Measurements from ENCODE around the gene SGSM2. TPM values are rescaled to one million over a fixed set of nuclear protein-coding genes. Genes with fewer than 3 reads are reported as not detected.

SGSM2 gene
- total and polyA plus RNA-seq, 2 experiments from 2014 or later: 13.7 to 52.4 TPM

GRCh38 chr17:2357931-2358434 lies 20.7 kb downstream of the SGSM2 start:
- Histone ChIP-seq H3K27ac (ENCODE audit: low read depth) (no peak overlapping the region), H4K20me1 (replicated peaks; ENCODE audit: insufficient read depth) (no peaks in the 10 kb centered on the region), H3F3A (replicated peaks; ENCODE audit: low read depth) (0 out of 2 replicates have a peak, but pooled peaks cover 11% of the 10 kb centered on the region), H3K79me2 (replicated peaks; ENCODE audit: insufficient read depth) (no peaks in the 10 kb centered on the region), H3K4me2 (no peak overlapping the region), H2AFZ (no peak overlapping the region), H3K27me3 (ENCODE audit: insufficient read depth) (no peaks in the 10 kb centered on the region), H3K36me3 (ENCODE audit: insufficient read depth) (no peaks in the 10 kb centered on the region), H3K9me2 (ENCODE audit: insufficient read depth) (no peaks in the 10 kb centered on the region), H3K4me1 (ENCODE audit: insufficient read depth) (no peaks in the 10 kb centered on the region), H3K4me3 (no peak overlapping the region)
- H3K27me3 Mint-ChIP-seq (ENCODE audit: insufficient read depth, low read depth, poor library complexity): peaks cover 4% of the 10 kb centered on the region
- peaks cover 3% of the 10 kb centered on the region; the same call in 1 of the 3 replicates for H3K36me3 Mint-ChIP-seq (ENCODE audit: low read depth)
- no peak for TF ChIP-seq CREB1 (CRISPR knock-in tag; IDR thresholded peaks at IDR 0.05; ENCODE audit: low read depth)
- no peak for TF ChIP-seq ZNF114 (CRISPR knock-in tag; IDR thresholded peaks at IDR 0.05)
- no peak for TF ChIP-seq JUNB (IDR thresholded peaks at IDR 0.05; ENCODE audit: unreplicated experiment)
- H3K4me1 Mint-ChIP-seq: peaks cover 4% of the 10 kb centered on the region; the same call in 1 of the 3 replicates
- no peak for ATAC-seq
- DNase-seq (ENCODE audit: low spot score): no peak
- no peak overlapping the region for H3K4me3 Mint-ChIP-seq
- no peaks in the 10 kb centered on the region for H3K9me3 Mint-ChIP-seq
- no peak overlapping the region for H3K27ac Mint-ChIP-seq

GRCh38 chr17:2361010-2361760 lies 23.9 kb downstream of the SGSM2 start:
- Histone ChIP-seq H2AFZ (no peak overlapping the region), H3K27me3 (ENCODE audit: insufficient read depth) (no peaks in the 10 kb centered on the region), H3K4me1 (ENCODE audit: insufficient read depth) (no peaks in the 10 kb centered on the region), H3K79me2 (replicated peaks; ENCODE audit: insufficient read depth) (no peaks in the 10 kb centered on the region), H3K4me3 (no peak overlapping the region), H3K27ac (ENCODE audit: low read depth) (no peak overlapping the region), H3F3A (replicated peaks; ENCODE audit: low read depth) (no peaks in the 10 kb centered on the region), H3K36me3 (ENCODE audit: insufficient read depth) (no peaks in the 10 kb centered on the region), H4K20me1 (replicated peaks; ENCODE audit: insufficient read depth) (no peaks in the 10 kb centered on the region), H3K4me2 (no peak overlapping the region), H3K9me2 (ENCODE audit: insufficient read depth) (no peaks in the 10 kb centered on the region)
- no peak for TF ChIP-seq POLR2AphosphoS5 (IDR thresholded peaks at IDR 0.05; ENCODE audit: low read depth)
- no peak for TF ChIP-seq JUNB (IDR thresholded peaks at IDR 0.05; ENCODE audit: unreplicated experiment)
- TF ChIP-seq CTCF (conservative IDR thresholded peaks at IDR 0.05; ENCODE audit: low read depth in 2 of 2): no peak
- TF ChIP-seq ETS1 (IDR thresholded peaks at IDR 0.05): no peak
- no peak for TF ChIP-seq STAT1 (IDR thresholded peaks at IDR 0.05; ENCODE audit: unreplicated experiment)
- TF ChIP-seq CREB1 (CRISPR knock-in tag; IDR thresholded peaks at IDR 0.05; ENCODE audit: low read depth): no peak
- no peak overlapping the region for H3K27ac Mint-ChIP-seq
- no peak overlapping the region for H3K4me3 Mint-ChIP-seq
- no peak for DNase-seq (ENCODE audit: low spot score)
- peaks cover 3% of the 10 kb centered on the region; the same call in 1 of the 3 replicates for H3K36me3 Mint-ChIP-seq (ENCODE audit: low read depth)
- no peaks in the 10 kb centered on the region for H3K9me3 Mint-ChIP-seq
- peaks cover 7% of the 10 kb centered on the region for H3K27me3 Mint-ChIP-seq (ENCODE audit: insufficient read depth, low read depth, poor library complexity)
- no peak for ATAC-seq
- peaks cover 4% of the 10 kb centered on the region; the same call in 1 of the 3 replicates for H3K4me1 Mint-ChIP-seq
